Mesothelial cell of epicardium (in vitro differentiated cells): Measurements from ENCODE around the gene TGM3. TPM values are rescaled to one million over a fixed set of nuclear protein-coding genes. Genes with fewer than 3 reads are reported as not detected.

Experiments
- DNase-seq, 2 experiments: peaks; one replicate each; pipeline ENCODE4 v3.0.0; 2021; ENCODE audit warnings: low spot score in 2 of 2; ENCODE audit not compliant: unreplicated experiment in 2 of 2
- H3K27ac Mint-ChIP-seq: 2 replicates; pipeline ENCODE4 v1.8.0; 2021; ENCODE audit warnings: mixed read lengths
- H3K27me3 Mint-ChIP-seq: 2 replicates; pipeline ENCODE4 v1.8.0; 2021; ENCODE audit warnings: low read depth, mixed read lengths
- H3K36me3 Mint-ChIP-seq: 2 replicates; pipeline ENCODE4 v1.8.0; 2021; ENCODE audit warnings: mixed read lengths
- H3K4me1 Mint-ChIP-seq: 2 replicates; pipeline ENCODE4 v1.8.0; 2021; ENCODE audit warnings: mixed read lengths
- H3K4me3 Mint-ChIP-seq: 2 replicates; pipeline ENCODE4 v1.8.0; 2021; ENCODE audit warnings: mild to moderate bottlenecking, moderate library complexity, mixed read lengths
- H3K9me3 Mint-ChIP-seq: 2 replicates; pipeline ENCODE4 v1.8.0; 2021; ENCODE audit warnings: mixed read lengths
- CTCF ChIP-seq: fragments of 200-600 bp; sonication (generic); IDR thresholded peaks from one replicate; pipeline ENCODE4 v1.5.0; 2021; ENCODE audit warnings: antibody characterized with exemption; ENCODE audit not compliant: unreplicated experiment
- total RNA-seq: library from RNA; stranded (reverse); gene quantifications from 3 replicates; pipeline ENCODE4 v1.2.1, GENCODE V29; 2021

Gene TGM3
- total RNA-seq, 1 donor from 2014 or later, result 0.13 TPM

GRCh38 chr20:2253256-2253655 is 42.5 kb upstream of the TGM3 start:
- Mint-ChIP-seq H3K27ac (no peak overlapping the region), H3K4me3 (no peak overlapping the region), H3K9me3 (no peaks in the 10 kb centered on the region), H3K27me3 (peaks cover 2% of the 10 kb centered on the region), H3K4me1 (peaks cover 4% of the 10 kb centered on the region), H3K36me3 (no peaks in the 10 kb centered on the region)
- no peak for DNase-seq
- no peak for TF ChIP-seq CTCF

- no peaks in the 10 kb centered on the region for H3K36me3 Mint-ChIP-seq
- no peak for DNase-seq
- no peak overlapping the region for H3K27ac Mint-ChIP-seq
- H3K9me3 Mint-ChIP-seq, result no peaks in the 10 kb centered on the region
- H3K27me3 Mint-ChIP-seq, result peaks cover 2% of the 10 kb centered on the region
- no peak overlapping the region for H3K4me3 Mint-ChIP-seq
- TF ChIP-seq CTCF, result no peak
- H3K4me1 Mint-ChIP-seq, result peaks cover 4% of the 10 kb centered on the region
Observed at GRCh38 chr20:2254333-2254732, 41.5 kb upstream of the TGM3 start.

- TF ChIP-seq CTCF, result no peak
- no peak for DNase-seq
- peaks cover 2% of the 10 kb centered on the region for H3K27me3 Mint-ChIP-seq
- no peak overlapping the region for H3K4me3 Mint-ChIP-seq
- H3K9me3 Mint-ChIP-seq, result no peaks in the 10 kb centered on the region
- no peak overlapping the region for H3K27ac Mint-ChIP-seq
- H3K4me1 Mint-ChIP-seq, result peaks cover 4% of the 10 kb centered on the region
- no peaks in the 10 kb centered on the region for H3K36me3 Mint-ChIP-seq
Observed at GRCh38 chr20:2255926-2256531, 39.8 kb upstream of the TGM3 start.

DNA sequence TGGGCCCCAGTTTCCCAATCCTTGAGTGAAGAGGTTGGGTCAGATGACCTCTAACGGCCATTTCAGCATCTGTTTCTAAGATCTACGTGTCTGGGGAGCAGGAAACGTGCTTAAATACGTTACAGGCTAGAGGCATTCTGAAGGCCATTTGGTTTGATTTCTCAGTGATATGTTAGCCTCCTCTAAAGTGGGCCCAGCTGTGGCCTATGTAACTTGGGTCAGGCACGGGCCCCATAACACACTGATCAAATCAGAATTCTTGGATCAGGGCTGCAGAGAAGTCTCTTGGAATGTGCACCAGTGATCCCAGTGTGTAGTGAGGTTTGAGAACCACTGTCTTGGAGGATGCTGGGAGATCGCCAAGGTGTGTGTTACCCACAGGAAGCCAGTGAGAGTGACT is 36.1 kb upstream of the TGM3 start:
- TF ChIP-seq CTCF, result no peak
- Mint-ChIP-seq H3K27me3 (peaks cover 2% of the 10 kb centered on the region), H3K27ac (no peak overlapping the region), H3K36me3 (no peaks in the 10 kb centered on the region), H3K4me1 (peaks cover 4% of the 10 kb centered on the region), H3K9me3 (no peaks in the 10 kb centered on the region), H3K4me3 (no peak overlapping the region)
- no peak for DNase-seq

GRCh38 chr20:2260250-2260649 is 35.6 kb upstream of the TGM3 start:
- H3K27ac Mint-ChIP-seq, result no peak overlapping the region

More at GRCh38 chr20:2260250-2260649, 35.6 kb upstream of the TGM3 start:
- no peaks in the 10 kb centered on the region for H3K36me3 Mint-ChIP-seq
- peaks cover 4% of the 10 kb centered on the region for H3K4me1 Mint-ChIP-seq
- TF ChIP-seq CTCF, result no peak
- H3K4me3 Mint-ChIP-seq, result no peak overlapping the region
- DNase-seq, result no peak
- peaks cover 2% of the 10 kb centered on the region for H3K27me3 Mint-ChIP-seq
- H3K9me3 Mint-ChIP-seq, result no peaks in the 10 kb centered on the region
